GM18951 (cell line): ENCODE data around the gene ABCC1.
"Not testable (repeated sequence)": the region's sequence is repeated elsewhere in the genome, so short reads cannot be mapped to it uniquely, and the experiment has no call there.

Source experiments
- POLR2A ChIP-seq: IDR thresholded peaks from 4 replicates; pipeline ENCODE4 v1.6.1; 2011; ENCODE audit warnings: mild to moderate bottlenecking; ENCODE audit not compliant: insufficient read length, insufficient read depth; ENCODE audit errors: extremely low read depth
- in situ Hi-C: fragments of 300-500 bp; cut with MboI; formaldehyde crosslinking; loops from one replicate; pipeline ENCODE4 v1.12.0; 2022; ENCODE audit warnings: low sequenced_read_pairs, mixed read lengths, inconsistent platforms; ENCODE audit not compliant: unreplicated experiment

The ABCC1 gene

GRCh38 chr16:15949210-15950160, at the start of gene ABCC1:
TSS of gene ABCC1 (plus strand) at chr16:15949616. CDS start at chr16:15949752, 136 bp downstream.
- peak; percentile 58 for TF ChIP-seq POLR2A
- in situ Hi-C loops, result no loop called here

- in situ Hi-C loops, result no loop called here
- TF ChIP-seq POLR2A, result no peak
Observed at GRCh38 chr16:15900357-15900756, 49.1 kb upstream of the ABCC1 start.

- TF ChIP-seq POLR2A, result no peak
- in situ Hi-C loops, result no loop called here
Observed at GRCh38 chr16:15900901-15901500, 48.4 kb upstream of the ABCC1 start.

- no peak for TF ChIP-seq POLR2A
- in situ Hi-C loops, result no loop called here
Observed at GRCh38 chr16:15903960-15904359, 45.5 kb upstream of the ABCC1 start.

- in situ Hi-C loops, result no loop called here
- no peak for TF ChIP-seq POLR2A
Observed at GRCh38 chr16:15906439-15906838, 43.0 kb upstream of the ABCC1 start.

GRCh38 chr16:15907863-15908478, 41.4 kb upstream of the ABCC1 start:
- in situ Hi-C loops, result no loop called here
- TF ChIP-seq POLR2A, result no peak

GRCh38 chr16:15911198-15911597, 38.2 kb upstream of the ABCC1 start:
- in situ Hi-C loops, result no loop called here
- TF ChIP-seq POLR2A, result no peak

- in situ Hi-C loops, result no loop called here
- no peak for TF ChIP-seq POLR2A
Observed at GRCh38 chr16:15913046-15913698, 36.2 kb upstream of the ABCC1 start.

GRCh38 chr16:15915555-15916081, 33.8 kb upstream of the ABCC1 start:
- in situ Hi-C loops, result no loop called here
- no peak for TF ChIP-seq POLR2A

- TF ChIP-seq POLR2A, result no peak
- in situ Hi-C loops, result no loop called here
Observed at GRCh38 chr16:15916323-15916722, 33.1 kb upstream of the ABCC1 start.

GRCh38 chr16:15918314-15918713, 31.1 kb upstream of the ABCC1 start:
- in situ Hi-C loops, result not testable (repeated sequence)

GRCh38 chr16:15919331-15919730, 30.1 kb upstream of the ABCC1 start:
- in situ Hi-C loops, result no loop called here
- no peak for TF ChIP-seq POLR2A

- in situ Hi-C loops, result no loop called here
- TF ChIP-seq POLR2A, result no peak
Observed at GRCh38 chr16:15924996-15925395, 24.4 kb upstream of the ABCC1 start.

GRCh38 chr16:15925631-15926030, 23.8 kb upstream of the ABCC1 start:
- in situ Hi-C loops, result no loop called here
- no peak for TF ChIP-seq POLR2A
